ENCODE results near the gene ATF7IP2. TPM values are rescaled to one million over a fixed set of nuclear protein-coding genes. Genes with fewer than 3 reads are reported as not detected.

ATF7IP2 gene
- total RNA-seq, 1 experiment from 2014 or later, result 7.4 TPM

DNA sequence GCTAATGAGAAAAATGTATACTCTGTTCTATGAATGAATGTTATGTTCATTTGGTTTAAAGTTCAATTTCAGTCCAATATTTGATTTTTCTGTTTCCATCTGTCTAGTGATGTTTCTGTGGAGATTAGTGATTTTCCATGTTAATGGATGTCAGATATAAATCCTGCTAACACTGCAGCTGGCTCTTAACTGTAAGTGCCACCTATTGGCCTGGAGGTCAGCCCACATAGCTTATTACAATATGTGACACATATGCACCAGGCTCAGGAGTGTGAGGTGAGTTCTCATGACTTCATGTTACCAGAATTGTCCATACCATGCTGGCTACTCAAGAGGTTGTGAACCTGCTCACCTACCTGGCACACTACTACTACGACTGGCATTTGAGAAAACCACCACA is 17.1 kb downstream of the ATF7IP2 start:
- 0 out of 4 replicates have a peak, but pooled peaks cover 4% of the 10 kb centered on the region in 2 experiments for H3K9me3 ChIP-seq (ENCODE audit: control insufficient read depth in 1 of 2, insufficient read depth in 1 of 2, low read depth in 1 of 2, low read length in 2 of 2)
- no peaks in the 10 kb centered on the region for H3K4me1 ChIP-seq (ENCODE audit: control insufficient read depth in 1 of 2, insufficient read depth in 2 of 2, low read length in 2 of 2)
- ATAC-seq (no peak), DNase-seq (ENCODE audit: low read depth, low spot score) (no peak)
- POLR2A ChIA-PET, result no interaction called here
- CTCF ChIA-PET, result no interaction called here
- no peaks in the 10 kb centered on the region for H3K36me3 ChIP-seq (ENCODE audit: control insufficient read depth in 1 of 2, insufficient read depth in 2 of 2, low read length in 2 of 2)
- no peaks in the 10 kb centered on the region for H4K20me1 ChIP-seq (ENCODE audit: insufficient read depth)
- H3K27ac ChIP-seq (ENCODE audit: low read depth, low read length), result no peak overlapping the region
- H3K27me3 ChIP-seq (ENCODE audit: insufficient read depth, low read length), result no peaks in the 10 kb centered on the region
- BruUV-seq (replicated peaks), result no TSS peak
- no peak overlapping the region for H3K4me2 ChIP-seq (ENCODE audit: low read length)
- H3K79me2 ChIP-seq (ENCODE audit: insufficient read depth, low read length), result no peaks in the 10 kb centered on the region
- no peak overlapping the region for H3K4me3 ChIP-seq (replicated peaks in 1 of 2; ENCODE audit: low read depth in 1 of 2, low read length in 2 of 2)
- RAD21 ChIA-PET (ENCODE audit: low non-redundant PET in 1 of 2, low total read pairs in 2 of 2, uncharacterized antibody in 2 of 2, unreplicated experiment in 2 of 2), result no interaction called here
- no peak overlapping the region for H3K9ac ChIP-seq (ENCODE audit: low read length)
- H3K9me2 ChIP-seq (ENCODE audit: insufficient read depth), result no peaks in the 10 kb centered on the region
- intact Hi-C loops (cut with micrococcal nuclease), result no loop called here
- TF ChIP-seq, protein P1, sequence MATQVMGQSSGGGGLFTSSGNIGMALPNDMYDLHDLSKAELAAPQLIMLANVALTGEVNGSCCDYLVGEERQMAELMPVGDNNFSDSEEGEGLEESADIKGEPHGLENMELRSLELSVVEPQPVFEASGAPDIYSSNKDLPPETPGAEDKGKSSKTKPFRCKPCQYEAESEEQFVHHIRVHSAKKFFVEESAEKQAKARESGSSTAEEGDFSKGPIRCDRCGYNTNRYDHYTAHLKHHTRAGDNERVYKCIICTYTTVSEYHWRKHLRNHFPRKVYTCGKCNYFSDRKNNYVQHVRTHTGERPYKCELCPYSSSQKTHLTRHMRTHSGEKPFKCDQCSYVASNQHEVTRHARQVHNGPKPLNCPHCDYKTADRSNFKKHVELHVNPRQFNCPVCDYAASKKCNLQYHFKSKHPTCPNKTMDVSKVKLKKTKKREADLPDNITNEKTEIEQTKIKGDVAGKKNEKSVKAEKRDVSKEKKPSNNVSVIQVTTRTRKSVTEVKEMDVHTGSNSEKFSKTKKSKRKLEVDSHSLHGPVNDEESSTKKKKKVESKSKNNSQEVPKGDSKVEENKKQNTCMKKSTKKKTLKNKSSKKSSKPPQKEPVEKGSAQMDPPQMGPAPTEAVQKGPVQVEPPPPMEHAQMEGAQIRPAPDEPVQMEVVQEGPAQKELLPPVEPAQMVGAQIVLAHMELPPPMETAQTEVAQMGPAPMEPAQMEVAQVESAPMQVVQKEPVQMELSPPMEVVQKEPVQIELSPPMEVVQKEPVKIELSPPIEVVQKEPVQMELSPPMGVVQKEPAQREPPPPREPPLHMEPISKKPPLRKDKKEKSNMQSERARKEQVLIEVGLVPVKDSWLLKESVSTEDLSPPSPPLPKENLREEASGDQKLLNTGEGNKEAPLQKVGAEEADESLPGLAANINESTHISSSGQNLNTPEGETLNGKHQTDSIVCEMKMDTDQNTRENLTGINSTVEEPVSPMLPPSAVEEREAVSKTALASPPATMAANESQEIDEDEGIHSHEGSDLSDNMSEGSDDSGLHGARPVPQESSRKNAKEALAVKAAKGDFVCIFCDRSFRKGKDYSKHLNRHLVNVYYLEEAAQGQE (IDR thresholded peaks at IDR 0.05; ENCODE audit: low read depth), result no peak
- TF ChIP-seq CEBPB (IDR thresholded peaks at IDR 0.05; ENCODE audit: low read depth), result no peak
- TF ChIP-seq SIN3A (IDR thresholded peaks at IDR 0.05; ENCODE audit: low read depth), result no peak
- TF ChIP-seq, protein P2, sequence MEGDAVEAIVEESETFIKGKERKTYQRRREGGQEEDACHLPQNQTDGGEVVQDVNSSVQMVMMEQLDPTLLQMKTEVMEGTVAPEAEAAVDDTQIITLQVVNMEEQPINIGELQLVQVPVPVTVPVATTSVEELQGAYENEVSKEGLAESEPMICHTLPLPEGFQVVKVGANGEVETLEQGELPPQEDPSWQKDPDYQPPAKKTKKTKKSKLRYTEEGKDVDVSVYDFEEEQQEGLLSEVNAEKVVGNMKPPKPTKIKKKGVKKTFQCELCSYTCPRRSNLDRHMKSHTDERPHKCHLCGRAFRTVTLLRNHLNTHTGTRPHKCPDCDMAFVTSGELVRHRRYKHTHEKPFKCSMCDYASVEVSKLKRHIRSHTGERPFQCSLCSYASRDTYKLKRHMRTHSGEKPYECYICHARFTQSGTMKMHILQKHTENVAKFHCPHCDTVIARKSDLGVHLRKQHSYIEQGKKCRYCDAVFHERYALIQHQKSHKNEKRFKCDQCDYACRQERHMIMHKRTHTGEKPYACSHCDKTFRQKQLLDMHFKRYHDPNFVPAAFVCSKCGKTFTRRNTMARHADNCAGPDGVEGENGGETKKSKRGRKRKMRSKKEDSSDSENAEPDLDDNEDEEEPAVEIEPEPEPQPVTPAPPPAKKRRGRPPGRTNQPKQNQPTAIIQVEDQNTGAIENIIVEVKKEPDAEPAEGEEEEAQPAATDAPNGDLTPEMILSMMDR (IDR thresholded peaks at IDR 0.05 in 2 of 3, conservative IDR thresholded peaks at IDR 0.05 in 1 of 3; ENCODE audit: borderline replicate concordance in 1 of 3, insufficient read depth in 1 of 3, low read depth in 2 of 3, low read length in 2 of 3), result no peak
- TF ChIP-seq ZFX (IDR thresholded peaks at IDR 0.05), result no peak
- TF ChIP-seq EZH2 (IDR thresholded peaks at IDR 0.05), result no peak
- TF ChIP-seq POLR2A (IDR thresholded peaks at IDR 0.05; ENCODE audit: borderline replicate concordance, extremely low read depth, insufficient read depth, insufficient read length), result no peak
- TF ChIP-seq, protein P3, sequence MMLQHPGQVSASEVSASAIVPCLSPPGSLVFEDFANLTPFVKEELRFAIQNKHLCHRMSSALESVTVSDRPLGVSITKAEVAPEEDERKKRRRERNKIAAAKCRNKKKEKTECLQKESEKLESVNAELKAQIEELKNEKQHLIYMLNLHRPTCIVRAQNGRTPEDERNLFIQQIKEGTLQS (IDR thresholded peaks at IDR 0.05), result no peak
- TF ChIP-seq RAD21 (IDR thresholded peaks at IDR 0.05; ENCODE audit: low read depth), result no peak
- no peak for TF ChIP-seq EGR1 (IDR thresholded peaks at IDR 0.05; ENCODE audit: low read depth)
- TF ChIP-seq POLR2AphosphoS5 (IDR thresholded peaks at IDR 0.05; ENCODE audit: low read depth, low read length), result no peak
- TF ChIP-seq TCF7L2 (IDR thresholded peaks at IDR 0.05; ENCODE audit: borderline replicate concordance, extremely low read depth, insufficient read depth, insufficient read length), result no peak
- TF ChIP-seq SRF (IDR thresholded peaks at IDR 0.05; ENCODE audit: low read depth), result no peak
- no peak for TF ChIP-seq SP1 (IDR thresholded peaks at IDR 0.05; ENCODE audit: low read depth)
- no peak for TF ChIP-seq JUND (IDR thresholded peaks at IDR 0.05)
- TF ChIP-seq ZNF274 (IDR thresholded peaks at IDR 0.05; ENCODE audit: low read depth, low read length), result no peak
- TF ChIP-seq ELF1 (IDR thresholded peaks at IDR 0.05; ENCODE audit: borderline replicate concordance, low read depth), result no peak
- no peak for TF ChIP-seq CBX3 (IDR thresholded peaks at IDR 0.05; ENCODE audit: low read depth)
- no peak for TF ChIP-seq FOSL1 (IDR thresholded peaks at IDR 0.05; ENCODE audit: low read depth)
- TF ChIP-seq YY1 (IDR thresholded peaks at IDR 0.05; ENCODE audit: extremely low read depth, insufficient replicate concordance, low read depth, low read length), result no peak
- no peak overlapping the region for H2AFZ ChIP-seq (ENCODE audit: low read depth, low read length, poor library complexity, severe bottlenecking)
